CD4-positive, CD25-positive, alpha-beta regulatory T cell (primary cell): ENCODE results near the gene TRIM16. TPM values are rescaled to one million over a fixed set of nuclear protein-coding genes. Genes with fewer than 3 reads are reported as not detected.
"Not testable (repeated sequence)": the region's sequence is repeated elsewhere in the genome, so short reads cannot be mapped to it uniquely, and the experiment has no call there.

Experiments used
- ATAC-seq, 2 donors: fragments of 150-1000 bp; cut with Tn5 transposase; one replicate each; pipeline ENCODE4 v1.10.0; 2021; ENCODE audit warnings: low read depth in 2 of 2, moderate number of reproducible peaks in 2 of 2, moderate library complexity in 1 of 2
- DNase-seq, 3 donors: peaks; one replicate each; pipeline versions ENCODE4 v3.0.0 to v3.0.0-alpha.2; 2012 to 2022; ENCODE audit warnings: mixed read lengths in 1 of 3
- H3K27ac ChIP-seq: one replicate; pipeline ENCODE4 v1.7.0; 2013; ENCODE audit warnings: mild to moderate bottlenecking, low read length; ENCODE audit not compliant: insufficient read depth, poor library complexity, severe bottlenecking
- H3K27me3 ChIP-seq: one replicate; pipeline ENCODE4 v1.7.0; 2013; ENCODE audit warnings: low read length; ENCODE audit not compliant: control insufficient read depth, insufficient read depth
- H3K36me3 ChIP-seq: one replicate; pipeline ENCODE4 v1.7.0; 2013; ENCODE audit warnings: mild to moderate bottlenecking, low read length, moderate library complexity; ENCODE audit not compliant: control insufficient read depth, insufficient read depth
- H3K4me1 ChIP-seq: 2 replicates; pipeline ENCODE4 v1.7.0; 2013; ENCODE audit warnings: mild to moderate bottlenecking, low read length; ENCODE audit not compliant: insufficient read depth, control insufficient read depth, poor library complexity, severe bottlenecking
- H3K4me3 ChIP-seq: one replicate; pipeline ENCODE4 v1.7.0; 2013; ENCODE audit warnings: low read depth, mild to moderate bottlenecking, low read length, moderate library complexity
- H3K9me3 ChIP-seq, 2 experiments: 1 replicate in 1 of 2; 2 replicates in 1 of 2; pipeline ENCODE4 v1.7.0; 2013; ENCODE audit warnings: low read length in 2 of 2, mild to moderate bottlenecking in 1 of 2, moderate library complexity in 1 of 2; ENCODE audit not compliant: control insufficient read depth in 2 of 2
- H3K27ac Mint-ChIP-seq, 3 donors: one replicate each; pipeline ENCODE4 v1.8.0; 2020 to 2022; ENCODE audit warnings: mild to moderate bottlenecking in 3 of 3, mixed read lengths in 3 of 3, moderate library complexity in 2 of 3
- H3K27me3 Mint-ChIP-seq: one replicate; pipeline ENCODE4 v1.8.0; 2022; ENCODE audit warnings: mild to moderate bottlenecking, mixed read lengths
- H3K36me3 Mint-ChIP-seq: one replicate; pipeline ENCODE4 v1.8.0; 2020; ENCODE audit warnings: mixed read lengths
- H3K4me1 Mint-ChIP-seq, 4 donors: one replicate each; pipeline ENCODE4 v1.8.0; 2020 to 2022; ENCODE audit warnings: mixed read lengths in 4 of 4, mild to moderate bottlenecking in 1 of 4
- H3K4me3 Mint-ChIP-seq, 4 donors: one replicate each; pipeline ENCODE4 v1.8.0; 2020 to 2022; ENCODE audit warnings: mild to moderate bottlenecking in 4 of 4, mixed read lengths in 4 of 4, moderate library complexity in 3 of 4
- H3K9me3 Mint-ChIP-seq, 7 donors: one replicate each; pipeline ENCODE4 v1.8.0; 2020 to 2022; ENCODE audit warnings: mixed read lengths in 7 of 7, mild to moderate bottlenecking in 3 of 7, moderate library complexity in 2 of 7
- polyA plus RNA-seq, 4 donors: library from polyadenylated mRNA; unstranded; fragments of 300-500 nt; fragmentation: Illumina TruSeq; gene quantifications; one replicate each; pipeline ENCODE4 v1.2.3, GENCODE V29; 2021
- total RNA-seq: library from RNA; stranded (reverse); gene quantifications from one replicate; pipeline ENCODE4 v1.2.3, GENCODE V29; 2022

TRIM16 gene
- total and polyA plus RNA-seq, 5 donors from 2014 or later, result 27.3 to 66.8 (median 52.2) TPM

- H3K36me3 Mint-ChIP-seq, result peaks cover 10% of the 10 kb centered on the region
- DNase-seq (no peak), ATAC-seq (no peak)
- H3K27ac ChIP-seq, result peak overlapping the region; percentile 51
- no peaks in the 10 kb centered on the region for H3K27me3 ChIP-seq
- no peaks in the 10 kb centered on the region for H3K27me3 Mint-ChIP-seq
- no peaks in the 10 kb centered on the region for H3K9me3 Mint-ChIP-seq
- H3K27ac Mint-ChIP-seq, result peak overlapping the region in 2 of 3 donors; percentile 90 to 91
- H3K4me3 ChIP-seq, result peak overlapping the region; percentile 83
- H3K4me1 Mint-ChIP-seq, result peaks cover 0 to 39% (median 22%) of the 10 kb centered on the region in 4 donors
- peaks cover 24% of the 10 kb centered on the region for H3K4me1 ChIP-seq
- no peaks in the 10 kb centered on the region for H3K36me3 ChIP-seq
- H3K9me3 ChIP-seq, result no peaks in the 10 kb centered on the region
- peak overlapping the region; percentile 88 to 92 (median 90) for H3K4me3 Mint-ChIP-seq
These were observed 35.7 kb downstream of the TRIM16 start for GRCh38 chr17:15648386-15648785.

- H3K27me3 Mint-ChIP-seq, DNase-seq, H3K27me3 ChIP-seq, H3K36me3 Mint-ChIP-seq, H3K36me3 ChIP-seq, H3K9me3 Mint-ChIP-seq, H3K9me3 ChIP-seq: not testable (repeated sequence)
- Histone ChIP-seq H3K4me3 (peak overlapping the region; percentile 32), H3K27ac (peak overlapping the region; percentile 23), H3K4me1 (peaks cover 14% of the 10 kb centered on the region)
- Mint-ChIP-seq H3K27ac (peak overlapping the region in 2 of 3 donors; percentile 81 to 87), H3K4me3 (peak overlapping the region; percentile 1 to 59 (median 57)), H3K4me1 (peaks cover 0 to 25% (median 14%) of the 10 kb centered on the region in 4 donors)
- peak in 1 of 2 donors; percentile 43 for ATAC-seq
These were observed 38.2 kb downstream of the TRIM16 start for GRCh38 chr17:15645942-15646312.

- Mint-ChIP-seq H3K27ac (peak overlapping the region in 2 of 3 donors; percentile 81 to 87), H3K4me3 (peak overlapping the region; percentile 1 to 59 (median 57)), H3K36me3 (peaks cover 10% of the 10 kb centered on the region), H3K4me1 (peaks cover 0 to 25% (median 11%) of the 10 kb centered on the region in 4 donors)
- H3K9me3 Mint-ChIP-seq, ATAC-seq, H3K9me3 ChIP-seq, H3K36me3 ChIP-seq, DNase-seq, H3K27me3 Mint-ChIP-seq, H3K4me1 ChIP-seq, H3K27me3 ChIP-seq: not testable (repeated sequence)
- Histone ChIP-seq H3K27ac (peak overlapping the region; percentile 23), H3K4me3 (peak overlapping the region; percentile 32)
These were observed 38.8 kb downstream of the TRIM16 start for GRCh38 chr17:15645099-15645941.

- not testable (repeated sequence) for ATAC-seq
These were observed 41.4 kb downstream of the TRIM16 start for GRCh38 chr17:15642505-15643251.

GRCh38 chr17:15642014-15642413, 42.1 kb downstream of the TRIM16 start:
- H3K27me3 ChIP-seq, DNase-seq, H3K36me3 ChIP-seq, H3K4me3 ChIP-seq, H3K27ac Mint-ChIP-seq, ATAC-seq, H3K27ac ChIP-seq, H3K9me3 ChIP-seq, H3K4me1 Mint-ChIP-seq, H3K4me3 Mint-ChIP-seq, H3K27me3 Mint-ChIP-seq, H3K36me3 Mint-ChIP-seq, H3K9me3 Mint-ChIP-seq, H3K4me1 ChIP-seq: not testable (repeated sequence)

More at GRCh38 chr17:15642505-15643251, 41.4 kb downstream of the TRIM16 start:
- H3K27me3 ChIP-seq, H3K27me3 Mint-ChIP-seq, H3K9me3 Mint-ChIP-seq, H3K36me3 Mint-ChIP-seq, DNase-seq, H3K4me3 Mint-ChIP-seq, H3K9me3 ChIP-seq, H3K4me3 ChIP-seq, H3K36me3 ChIP-seq, H3K27ac ChIP-seq, H3K4me1 ChIP-seq, H3K27ac Mint-ChIP-seq: not testable (repeated sequence)
- peaks cover 0 to 10% (median 6%) of the 10 kb centered on the region in 4 donors for H3K4me1 Mint-ChIP-seq

GRCh38 chr17:15630930-15631453, 53.1 kb downstream of the TRIM16 start:
- peaks cover 12% of the 10 kb centered on the region for H3K36me3 Mint-ChIP-seq
- not testable (repeated sequence) for H3K27me3 ChIP-seq, H3K27me3 Mint-ChIP-seq, H3K4me1 Mint-ChIP-seq, H3K9me3 ChIP-seq, ATAC-seq, H3K4me3 Mint-ChIP-seq, DNase-seq, H3K36me3 ChIP-seq, H3K9me3 Mint-ChIP-seq, H3K4me3 ChIP-seq, H3K27ac Mint-ChIP-seq, H3K4me1 ChIP-seq, H3K27ac ChIP-seq

GRCh38 chr17:15629991-15630390, 54.1 kb downstream of the TRIM16 start:
- not testable (repeated sequence) for H3K4me3 ChIP-seq

More at GRCh38 chr17:15629991-15630390, 54.1 kb downstream of the TRIM16 start:
- ATAC-seq, H3K9me3 Mint-ChIP-seq, H3K4me1 ChIP-seq, DNase-seq, H3K4me3 Mint-ChIP-seq, H3K36me3 ChIP-seq, H3K4me1 Mint-ChIP-seq, H3K36me3 Mint-ChIP-seq, H3K27ac ChIP-seq, H3K9me3 ChIP-seq, H3K27me3 ChIP-seq, H3K27me3 Mint-ChIP-seq: not testable (repeated sequence)
- H3K27ac Mint-ChIP-seq, result peak overlapping the region in 1 of 3 donors; percentile 46
